HG03521 (cell line): ENCODE data around the gene TSSK6.

Source experiments
- ATAC-seq: cut with Tn5 transposase; IDR thresholded peaks from one replicate; pipeline ENCODE4 v1.9.1; 2021; ENCODE audit warnings: mild to moderate bottlenecking, moderate library complexity; ENCODE audit not compliant: unreplicated experiment

TSSK6 gene

GRCh38 chr19:19465436-19466070 lies 49.8 kb downstream of the TSSK6 start:
- ATAC-seq, result no peak

GRCh38 chr19:19464339-19465098 lies 50.8 kb downstream of the TSSK6 start:
- no peak for ATAC-seq
